Tibial artery (tissue), 4 donors: ENCODE measurements around the gene YDJC.
"Not testable (repeated sequence)": the region's sequence is repeated elsewhere in the genome, so short reads cannot be mapped to it uniquely, and the experiment has no call there.

ENCODE experiments used
- DNase-seq, 2 donors: peaks; one replicate each; pipeline ENCODE4 v3.0.0-alpha.2; 2019
- H3K27ac ChIP-seq, 2 donors: fragments of 200-600 bp; sonication (generic) in 1 of 2; 1 replicate in 1 of 2; 2 replicates in 1 of 2; pipeline ENCODE4 v1.5.1; 2018 to 2019; ENCODE audit warnings: mild to moderate bottlenecking in 1 of 2
- H3K27me3 ChIP-seq, 2 donors: fragments of 200-600 bp; sonication (generic) in 1 of 2; one replicate each; pipeline versions ENCODE4 v1.5.1 to v1.6.0; 2016 to 2019
- H3K36me3 ChIP-seq, 3 donors: fragments of 200-600 bp; sonication (generic) in 2 of 3; one replicate each; pipeline ENCODE4 v1.5.1; 2016 to 2019; ENCODE audit warnings: mild to moderate bottlenecking in 2 of 3
- H3K4me1 ChIP-seq, 4 donors: fragments of 200-600 bp; sonication (generic) in 2 of 4; 1 replicate in 3 of 4; 2 replicates in 1 of 4; pipeline ENCODE4 v1.5.1; 2016 to 2019
- H3K4me3 ChIP-seq, 2 donors: fragments of 200-600 bp; sonication (generic) in 1 of 2; 1 replicate in 1 of 2; 2 replicates in 1 of 2; pipeline ENCODE4 v1.5.1; 2018 to 2019; ENCODE audit warnings: mild to moderate bottlenecking in 2 of 2
- H3K9me3 ChIP-seq, 3 donors: fragments of 200-600 bp; sonication (generic) in 1 of 3; one replicate each; pipeline ENCODE4 v1.5.1; 2016 to 2019
- intact Hi-C: fragments of 100-400 bp; cut with DNase I; formaldehyde crosslinking; loops from one replicate; pipeline ENCODE4 v1.15.0; 2023; ENCODE audit warnings: low total_unique reads
- TF ChIP-seq, protein P1 (sequence below), 2 experiments: fragments of 200-600 bp in 1 of 2; fragments of 450-650 bp in 1 of 2; IDR thresholded peaks; one replicate each; pipeline ENCODE4 v1.5.1; 2017 to 2019; ENCODE audit warnings: antibody characterized with exemption in 2 of 2, mild to moderate bottlenecking in 1 of 2, moderate library complexity in 1 of 2

The YDJC gene

DNA sequence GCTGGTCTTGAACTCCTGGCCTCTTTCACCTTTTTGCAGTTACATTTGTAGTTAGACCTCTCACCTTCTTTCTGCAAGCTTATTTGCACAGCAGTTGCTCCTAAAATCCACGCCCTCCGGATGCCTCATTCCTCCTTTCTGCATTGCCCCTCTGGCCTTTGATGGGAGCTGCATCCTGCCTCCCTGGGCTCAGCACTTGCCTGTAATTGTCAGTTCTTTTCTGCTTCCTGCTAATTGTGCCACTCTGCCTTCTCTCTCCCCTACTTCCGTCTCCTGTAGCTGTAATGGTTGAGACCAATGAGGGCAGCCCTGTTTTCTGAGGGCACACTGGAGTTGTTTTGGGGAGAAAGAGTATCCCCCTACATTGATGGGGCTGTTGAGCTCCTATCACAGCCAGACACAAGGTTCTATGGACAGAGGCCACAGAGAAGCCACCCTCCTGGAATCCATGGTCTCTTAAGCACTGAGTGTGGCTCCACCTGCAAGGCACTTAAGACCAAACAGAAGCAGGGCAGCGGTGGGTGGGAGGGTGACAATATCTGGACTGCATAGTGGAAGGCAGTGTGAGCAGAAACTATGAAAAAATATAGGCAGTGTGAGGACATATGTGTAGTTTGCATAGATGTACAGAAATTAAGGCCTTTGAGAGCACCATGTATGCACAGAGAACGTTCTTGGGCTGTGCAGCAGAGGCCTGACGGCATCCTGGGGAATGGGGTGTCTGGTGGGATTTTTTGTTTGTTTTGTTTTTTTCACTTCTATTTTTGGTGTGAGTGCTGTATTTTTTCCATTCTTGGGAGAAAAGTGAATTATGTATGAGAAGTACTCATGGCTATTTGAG is 30.5 kb downstream of the YDJC start:
- intact Hi-C loops: no loop called here
- no peak for DNase-seq
- Histone ChIP-seq H3K4me3 (no peak overlapping the region), H3K27ac (no peak overlapping the region), H3K9me3 (no peaks in the 10 kb centered on the region), H3K36me3 (peaks cover 3 to 31% (median 24%) of the 10 kb centered on the region in 3 donors), H3K4me1 (peaks cover 0 to 39% (median 6%) of the 10 kb centered on the region in 4 donors), H3K27me3 (no peaks in the 10 kb centered on the region)
- TF ChIP-seq, protein P1, sequence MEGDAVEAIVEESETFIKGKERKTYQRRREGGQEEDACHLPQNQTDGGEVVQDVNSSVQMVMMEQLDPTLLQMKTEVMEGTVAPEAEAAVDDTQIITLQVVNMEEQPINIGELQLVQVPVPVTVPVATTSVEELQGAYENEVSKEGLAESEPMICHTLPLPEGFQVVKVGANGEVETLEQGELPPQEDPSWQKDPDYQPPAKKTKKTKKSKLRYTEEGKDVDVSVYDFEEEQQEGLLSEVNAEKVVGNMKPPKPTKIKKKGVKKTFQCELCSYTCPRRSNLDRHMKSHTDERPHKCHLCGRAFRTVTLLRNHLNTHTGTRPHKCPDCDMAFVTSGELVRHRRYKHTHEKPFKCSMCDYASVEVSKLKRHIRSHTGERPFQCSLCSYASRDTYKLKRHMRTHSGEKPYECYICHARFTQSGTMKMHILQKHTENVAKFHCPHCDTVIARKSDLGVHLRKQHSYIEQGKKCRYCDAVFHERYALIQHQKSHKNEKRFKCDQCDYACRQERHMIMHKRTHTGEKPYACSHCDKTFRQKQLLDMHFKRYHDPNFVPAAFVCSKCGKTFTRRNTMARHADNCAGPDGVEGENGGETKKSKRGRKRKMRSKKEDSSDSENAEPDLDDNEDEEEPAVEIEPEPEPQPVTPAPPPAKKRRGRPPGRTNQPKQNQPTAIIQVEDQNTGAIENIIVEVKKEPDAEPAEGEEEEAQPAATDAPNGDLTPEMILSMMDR (IDR thresholded peaks at IDR 0.05): no peak

DNA sequence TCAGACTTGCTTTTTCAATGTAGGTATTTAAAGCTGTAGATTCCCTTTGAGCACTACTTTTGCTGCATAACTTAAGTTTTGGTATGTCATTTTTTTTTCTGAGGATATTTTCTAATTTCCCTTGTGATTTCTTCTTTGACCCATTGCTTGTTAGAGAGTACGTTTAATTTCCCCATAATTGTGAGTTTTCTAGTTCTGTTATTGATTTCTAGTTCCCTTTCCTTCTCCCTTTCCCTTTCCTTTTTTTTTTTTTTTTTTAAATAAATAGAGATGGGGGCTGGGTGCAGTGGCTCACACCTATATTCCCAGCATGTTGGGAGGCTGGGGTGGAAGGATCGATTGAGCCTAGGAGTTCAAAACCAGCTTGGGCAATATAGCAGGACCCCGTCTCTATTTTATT is 31.5 kb downstream of the YDJC start:
- Histone ChIP-seq H3K4me1 (peaks cover 0 to 44% (median 10%) of the 10 kb centered on the region in 4 donors), H3K4me3 (no peak overlapping the region), H3K36me3 (peaks cover 9 to 40% (median 29%) of the 10 kb centered on the region in 3 donors), H3K27me3 (no peaks in the 10 kb centered on the region), H3K27ac (no peak overlapping the region), H3K9me3 (no peaks in the 10 kb centered on the region)
- no peak for DNase-seq
- intact Hi-C loops: no loop called here
- TF ChIP-seq, protein P1 (IDR thresholded peaks at IDR 0.05): no peak

- H3K9me3 ChIP-seq, H3K4me3 ChIP-seq, H3K27ac ChIP-seq, H3K27me3 ChIP-seq, intact Hi-C loops, DNase-seq: not testable (repeated sequence)
- Histone ChIP-seq H3K36me3 (peaks cover 9 to 46% (median 31%) of the 10 kb centered on the region in 3 donors), H3K4me1 (peaks cover 0 to 51% (median 21%) of the 10 kb centered on the region in 4 donors)
Measured at GRCh38 chr22:21596356-21597135, 33.3 kb downstream of the YDJC start.

DNA sequence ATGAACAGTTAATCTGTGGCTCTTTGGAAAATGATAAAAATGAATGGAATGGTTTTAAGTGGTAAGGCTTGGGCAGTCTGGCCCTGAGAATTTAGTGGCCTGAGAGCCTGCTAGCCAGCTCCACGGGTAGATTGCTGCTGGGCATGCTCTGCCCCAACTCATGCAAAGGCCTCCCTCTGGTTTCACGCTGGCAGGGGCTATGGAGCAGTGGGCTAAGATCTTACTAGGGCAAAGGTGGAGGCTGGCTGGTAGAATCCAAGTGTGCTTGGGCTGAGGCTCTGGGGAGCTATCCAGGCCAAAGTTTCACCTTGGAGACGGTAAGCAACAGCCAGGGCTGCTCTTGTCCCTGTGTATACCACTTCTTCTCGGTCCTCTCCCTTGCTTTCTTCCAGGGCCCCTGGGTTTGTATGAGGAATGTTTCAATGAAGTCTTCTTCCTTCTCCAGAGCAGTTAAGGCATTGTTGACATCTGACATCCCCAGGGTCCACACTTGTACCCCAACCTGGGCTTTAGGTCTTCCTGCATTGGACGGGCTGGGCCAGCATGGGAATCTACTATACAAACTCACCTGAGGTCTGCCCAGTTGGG is 34.9 kb downstream of the YDJC start:
- no peak overlapping the region for H3K27ac ChIP-seq
- no peak overlapping the region for H3K4me3 ChIP-seq
- intact Hi-C loops: no loop called here
- no peaks in the 10 kb centered on the region for H3K27me3 ChIP-seq
- DNase-seq: no peak
- TF ChIP-seq, protein P1 (IDR thresholded peaks at IDR 0.05): no peak
- no peaks in the 10 kb centered on the region for H3K9me3 ChIP-seq
- peaks cover 0 to 60% (median 32%) of the 10 kb centered on the region in 4 donors for H3K4me1 ChIP-seq
- peaks cover 9 to 46% (median 31%) of the 10 kb centered on the region in 3 donors for H3K36me3 ChIP-seq

GRCh38 chr22:21593406-21594232 is 36.2 kb downstream of the YDJC start:
- DNase-seq: no peak
- intact Hi-C loops: no loop called here
- no peaks in the 10 kb centered on the region for H3K27me3 ChIP-seq
- no peak overlapping the region for H3K4me3 ChIP-seq
- TF ChIP-seq, protein P1 (IDR thresholded peaks at IDR 0.05): no peak
- H3K36me3 ChIP-seq: peaks cover 9 to 46% (median 31%) of the 10 kb centered on the region in 3 donors
- H3K9me3 ChIP-seq: no peaks in the 10 kb centered on the region
- H3K4me1 ChIP-seq: peaks cover 0 to 60% (median 31%) of the 10 kb centered on the region in 4 donors
- no peak overlapping the region for H3K27ac ChIP-seq
